ENCODE measurements around the gene PHLPP2. TPM values are rescaled to one million over a fixed set of nuclear protein-coding genes. Genes with fewer than 3 reads are reported as not detected.

The PHLPP2 gene
- total and polyA plus RNA-seq, 12 donors = 0.77 to 5.3 (median 3.4) TPM

- ATAC-seq (no peak), DNase-seq (no peak)
- Histone ChIP-seq H3K4me1 (peaks cover 0 to 19% (median 11%) of the 10 kb centered on the region in 9 donors), H3K4me3 (no peak overlapping the region), H3K27me3 (no peaks in the 10 kb centered on the region), H3K9me3 (peaks cover 0 to 3% (median 0%) of the 10 kb centered on the region in 11 donors), H3K27ac (no peak overlapping the region), H3K36me3 (peaks cover 0 to 99% (median 38%) of the 10 kb centered on the region in 9 donors)
- intact Hi-C loops (cut with DNase I) = loop anchor here in 1 of 10 donors (10.0 kb wide), 1 partner anchor 188 kb away; no protein-coding TSS in a partner anchor
- WGBS, 2 donors = 75 to 85% methylated on average over 3 of the region's 3 CpGs
- TF ChIP-seq CTCF (IDR thresholded peaks at IDR 0.05) = no peak
Observed at GRCh38 chr16:71767060-71767900, 42.8 kb upstream of the PHLPP2 start.

GRCh38 chr16:71762186-71762585, 37.7 kb upstream of the PHLPP2 start:
- Histone ChIP-seq H3K9me3 (no peaks in the 10 kb centered on the region), H3K36me3 (peaks cover 0 to 99% (median 43%) of the 10 kb centered on the region in 9 donors), H3K27ac (no peak overlapping the region), H3K4me1 (peaks cover 0 to 16% (median 9%) of the 10 kb centered on the region in 9 donors), H3K4me3 (no peak overlapping the region), H3K27me3 (no peaks in the 10 kb centered on the region)
- ATAC-seq (no peak), DNase-seq (no peak)
- 58 to 66% methylated on average over 2 of the region's 2 CpGs for WGBS, 2 donors
- intact Hi-C loops (cut with DNase I) = loop anchor here in 1 of 10 donors (10.0 kb wide), 1 partner anchor 193 kb away; no protein-coding TSS in a partner anchor
- TF ChIP-seq CTCF (IDR thresholded peaks at IDR 0.05) = no peak

- 97 to 99% methylated on average over 2 of the region's 2 CpGs for WGBS, 2 donors
- no peak overlapping the region for H3K27ac ChIP-seq
- peaks cover 0 to 6% (median 0%) of the 10 kb centered on the region in 9 donors for H3K4me1 ChIP-seq
- no peak for ATAC-seq
- no peak overlapping the region for H3K4me3 ChIP-seq
- H3K36me3 ChIP-seq = peaks cover 0 to 100% (median 52%) of the 10 kb centered on the region in 9 donors
- no peaks in the 10 kb centered on the region for H3K9me3 ChIP-seq
- DNase-seq = no peak
- TF ChIP-seq CTCF (IDR thresholded peaks at IDR 0.05) = no peak
- intact Hi-C loops (cut with DNase I) = loop anchor here in 1 of 10 donors (10.0 kb wide), 1 partner anchor 194 kb away; no protein-coding TSS in a partner anchor
- no peaks in the 10 kb centered on the region for H3K27me3 ChIP-seq
Observed at GRCh38 chr16:71761097-71761496, 36.6 kb upstream of the PHLPP2 start.

GRCh38 chr16:71758293-71758760, 33.8 kb upstream of the PHLPP2 start:
- WGBS, 2 donors = 44 to 67% methylated on average over 5 of the region's 5 CpGs
- peaks cover 0 to 100% (median 74%) of the 10 kb centered on the region in 9 donors for H3K36me3 ChIP-seq
- peaks cover 0 to 5% (median 0%) of the 10 kb centered on the region in 9 donors for H3K4me1 ChIP-seq
- H3K27ac ChIP-seq = no peak overlapping the region
- no peaks in the 10 kb centered on the region for H3K27me3 ChIP-seq
- intact Hi-C loops (cut with DNase I) = no loop called here
- TF ChIP-seq CTCF (IDR thresholded peaks at IDR 0.05) = no peak
- peak; percentile 16 to 93 (median 69) for ATAC-seq
- H3K9me3 ChIP-seq = no peaks in the 10 kb centered on the region
- DNase-seq = no peak
- no peak overlapping the region for H3K4me3 ChIP-seq

Measured in heart right ventricle (tissue), 16 donors.